ENCODE data around the gene MAML3. TPM values are rescaled to one million over a fixed set of nuclear protein-coding genes. Genes with fewer than 3 reads are reported as not detected.

Gene MAML3
- total and polyA plus RNA-seq, 2 donors: 6.7 to 7.0 TPM

- 91% methylated on average over 2 of the region's 2 CpGs for WGBS
- Histone ChIP-seq H3K27ac (ENCODE audit: low read depth) (no peak overlapping the region), H3K4me1 (ENCODE audit: insufficient read depth) (no peaks in the 10 kb centered on the region), H3K4me3 (ENCODE audit: low read depth, low read length) (no peak overlapping the region), H3K36me3 (ENCODE audit: insufficient read depth) (no peaks in the 10 kb centered on the region)
- DNase-seq (ENCODE audit: extremely low spot score): no peak
Measured at GRCh38 chr4:139736661-139737060, 417.3 kb downstream of the MAML3 start.

GRCh38 chr4:139736274-139736660 is 417.7 kb downstream of the MAML3 start:
- DNase-seq (ENCODE audit: extremely low spot score): no peak
- H3K4me1 ChIP-seq (ENCODE audit: insufficient read depth): no peaks in the 10 kb centered on the region
- H3K27ac ChIP-seq (ENCODE audit: low read depth): no peak overlapping the region
- H3K4me3 ChIP-seq (ENCODE audit: low read depth, low read length): no peak overlapping the region
- no peaks in the 10 kb centered on the region for H3K36me3 ChIP-seq (ENCODE audit: insufficient read depth)
- 79% methylated on average over 5 of the region's 5 CpGs for WGBS

- Histone ChIP-seq H3K4me3 (ENCODE audit: low read depth, low read length) (peak overlapping the region; percentile 47), H3K27ac (ENCODE audit: low read depth) (peak overlapping the region; percentile 63), H3K36me3 (ENCODE audit: insufficient read depth) (no peaks in the 10 kb centered on the region), H3K4me1 (ENCODE audit: insufficient read depth) (no peaks in the 10 kb centered on the region)
- 6% methylated on average over 59 of the region's 59 CpGs for WGBS
- DNase-seq (ENCODE audit: extremely low spot score): no peak
Measured at GRCh38 chr4:139735381-139736273, 418.4 kb downstream of the MAML3 start.

- peak; percentile 84 for DNase-seq (ENCODE audit: extremely low spot score)
- under 1% methylated on average over 42 of the region's 42 CpGs for WGBS
Measured at GRCh38 chr4:139734875-139735380, 419.1 kb downstream of the MAML3 start.

GRCh38 chr4:139734201-139734874 is 419.6 kb downstream of the MAML3 start:
- no peak for DNase-seq (ENCODE audit: extremely low spot score)
- H3K4me3 ChIP-seq (ENCODE audit: low read depth, low read length): peak overlapping the region; percentile 47
- no peaks in the 10 kb centered on the region for H3K4me1 ChIP-seq (ENCODE audit: insufficient read depth)
- H3K36me3 ChIP-seq (ENCODE audit: insufficient read depth): no peaks in the 10 kb centered on the region
- H3K27ac ChIP-seq (ENCODE audit: low read depth): peak overlapping the region; percentile 78
- WGBS: 8% methylated on average over 14 of the region's 14 CpGs

More at GRCh38 chr4:139734875-139735380, 419.1 kb downstream of the MAML3 start:
- Histone ChIP-seq H3K36me3 (ENCODE audit: insufficient read depth) (no peaks in the 10 kb centered on the region), H3K4me3 (ENCODE audit: low read depth, low read length) (peak overlapping the region; percentile 47), H3K4me1 (ENCODE audit: insufficient read depth) (no peaks in the 10 kb centered on the region), H3K27ac (ENCODE audit: low read depth) (peak overlapping the region; percentile 78)

GRCh38 chr4:139732991-139733570 is 420.9 kb downstream of the MAML3 start:
- 70% methylated on average over 4 of the region's 4 CpGs for WGBS
- Histone ChIP-seq H3K4me3 (ENCODE audit: low read depth, low read length) (no peak overlapping the region), H3K27ac (ENCODE audit: low read depth) (no peak overlapping the region), H3K4me1 (ENCODE audit: insufficient read depth) (no peaks in the 10 kb centered on the region), H3K36me3 (ENCODE audit: insufficient read depth) (no peaks in the 10 kb centered on the region)
- no peak for DNase-seq (ENCODE audit: extremely low spot score)

GRCh38 chr4:139728840-139729239 is 425.1 kb downstream of the MAML3 start:
- no peak overlapping the region for H3K4me3 ChIP-seq (ENCODE audit: low read depth, low read length)
- no peaks in the 10 kb centered on the region for H3K4me1 ChIP-seq (ENCODE audit: insufficient read depth)
- WGBS: 81% methylated on average over 3 of the region's 3 CpGs
- no peaks in the 10 kb centered on the region for H3K36me3 ChIP-seq (ENCODE audit: insufficient read depth)
- no peak for DNase-seq (ENCODE audit: extremely low spot score)
- no peak overlapping the region for H3K27ac ChIP-seq (ENCODE audit: low read depth)

GRCh38 chr4:139728146-139728545 is 425.8 kb downstream of the MAML3 start:
- WGBS: over 99% methylated on average over 4 of the region's 4 CpGs

GRCh38 chr4:139726615-139727014 is 427.4 kb downstream of the MAML3 start:
- Histone ChIP-seq H3K36me3 (ENCODE audit: insufficient read depth) (no peaks in the 10 kb centered on the region), H3K4me3 (ENCODE audit: low read depth, low read length) (no peak overlapping the region), H3K4me1 (ENCODE audit: insufficient read depth) (no peaks in the 10 kb centered on the region), H3K27ac (ENCODE audit: low read depth) (no peak overlapping the region)
- DNase-seq (ENCODE audit: extremely low spot score): no peak
- 92% methylated on average over 3 of the region's 3 CpGs for WGBS

More at GRCh38 chr4:139728146-139728545, 425.8 kb downstream of the MAML3 start:
- H3K36me3 ChIP-seq (ENCODE audit: insufficient read depth): no peaks in the 10 kb centered on the region
- no peak overlapping the region for H3K27ac ChIP-seq (ENCODE audit: low read depth)
- no peak for DNase-seq (ENCODE audit: extremely low spot score)
- no peaks in the 10 kb centered on the region for H3K4me1 ChIP-seq (ENCODE audit: insufficient read depth)
- no peak overlapping the region for H3K4me3 ChIP-seq (ENCODE audit: low read depth, low read length)

GRCh38 chr4:139725236-139725635 is 428.7 kb downstream of the MAML3 start:
- Histone ChIP-seq H3K36me3 (ENCODE audit: insufficient read depth) (no peaks in the 10 kb centered on the region), H3K4me1 (ENCODE audit: insufficient read depth) (no peaks in the 10 kb centered on the region), H3K4me3 (ENCODE audit: low read depth, low read length) (no peak overlapping the region), H3K27ac (ENCODE audit: low read depth) (no peak overlapping the region)
- WGBS: 82% methylated on average over 2 of the region's 2 CpGs
- no peak for DNase-seq (ENCODE audit: extremely low spot score)

- Histone ChIP-seq H3K4me1 (ENCODE audit: insufficient read depth) (no peaks in the 10 kb centered on the region), H3K36me3 (ENCODE audit: insufficient read depth) (no peaks in the 10 kb centered on the region), H3K4me3 (ENCODE audit: low read depth, low read length) (no peak overlapping the region), H3K27ac (ENCODE audit: low read depth) (no peak overlapping the region)
- WGBS: 85% methylated on average over 4 of the region's 4 CpGs
- DNase-seq (ENCODE audit: extremely low spot score): no peak
Measured at GRCh38 chr4:139721789-139722188, 432.2 kb downstream of the MAML3 start.

GRCh38 chr4:139720806-139721205 is 433.2 kb downstream of the MAML3 start:
- no peaks in the 10 kb centered on the region for H3K36me3 ChIP-seq (ENCODE audit: insufficient read depth)
- no peak overlapping the region for H3K4me3 ChIP-seq (ENCODE audit: low read depth, low read length)
- H3K27ac ChIP-seq (ENCODE audit: low read depth): no peak overlapping the region
- H3K4me1 ChIP-seq (ENCODE audit: insufficient read depth): no peaks in the 10 kb centered on the region
- 62% methylated on average over 6 of the region's 6 CpGs for WGBS
- DNase-seq (ENCODE audit: extremely low spot score): no peak

GRCh38 chr4:139719381-139720101 is 434.4 kb downstream of the MAML3 start:
- WGBS: 96% methylated on average over 16 of the region's 16 CpGs
- no peak overlapping the region for H3K4me3 ChIP-seq (ENCODE audit: low read depth, low read length)

More at GRCh38 chr4:139719381-139720101, 434.4 kb downstream of the MAML3 start:
- Histone ChIP-seq H3K4me1 (ENCODE audit: insufficient read depth) (no peaks in the 10 kb centered on the region), H3K36me3 (ENCODE audit: insufficient read depth) (no peaks in the 10 kb centered on the region), H3K27ac (ENCODE audit: low read depth) (no peak overlapping the region)
- no peak for DNase-seq (ENCODE audit: extremely low spot score)

Measured in urinary bladder (tissue), 4 donors.